Activated CD8-positive, alpha-beta T cell treated with anti-CD3 and anti-CD28 coated beads, Interleukin-2, amount 10 ng/mL, durations not matched to agents 7 days and 5 days (primary cell): ENCODE results near the gene FANCL. TPM values are rescaled to one million over a fixed set of nuclear protein-coding genes. Genes with fewer than 3 reads are reported as not detected.

ENCODE experiments used
- ATAC-seq: fragments of 150-1000 bp; cut with Tn5 transposase; one replicate; pipeline ENCODE4 v1.10.0; 2021; ENCODE audit warnings: moderate library complexity
- CTCF ChIA-PET: fragments of 350-600 bp; sonication (Branson Sonifier 250); formaldehyde crosslinking; loops from one replicate; lab custom pipeline; 2021; ENCODE audit warnings: antibody characterized with exemption; lab: Charles Lee
- POLR2A ChIA-PET: fragments of 350-600 bp; sonication (Branson Sonifier 250); formaldehyde crosslinking; loops from one replicate; lab custom pipeline; 2021; ENCODE audit warnings: antibody characterized with exemption; lab: Charles Lee
- DNase-seq: peaks from one replicate; pipeline ENCODE4 v3.0.0-alpha.2; 2020
- H3K27ac Mint-ChIP-seq: one replicate; pipeline ENCODE4 v1.8.0; 2021; ENCODE audit warnings: mild to moderate bottlenecking, mixed read lengths
- H3K27me3 Mint-ChIP-seq: one replicate; pipeline ENCODE4 v1.8.0; 2021; ENCODE audit warnings: low read depth, mixed read lengths
- H3K36me3 Mint-ChIP-seq: one replicate; pipeline ENCODE4 v1.8.0; 2021; ENCODE audit warnings: low read depth, mixed read lengths
- H3K4me1 Mint-ChIP-seq: one replicate; pipeline ENCODE4 v1.8.0; 2021; ENCODE audit warnings: low read depth, mixed read lengths
- H3K4me3 Mint-ChIP-seq: one replicate; pipeline ENCODE4 v1.8.0; 2021; ENCODE audit warnings: mild to moderate bottlenecking, mixed read lengths
- H3K9me3 Mint-ChIP-seq: one replicate; pipeline ENCODE4 v1.8.0; 2022; ENCODE audit warnings: mixed read lengths; ENCODE audit not compliant: insufficient read depth
- total RNA-seq, 2 experiments: library from RNA; stranded (reverse); gene quantifications; one replicate each; pipeline ENCODE4 v1.2.3, GENCODE V29; 2021

FANCL gene
- total RNA-seq, 2 experiments from 2014 or later, result 16.6 to 19.2 TPM

DNA sequence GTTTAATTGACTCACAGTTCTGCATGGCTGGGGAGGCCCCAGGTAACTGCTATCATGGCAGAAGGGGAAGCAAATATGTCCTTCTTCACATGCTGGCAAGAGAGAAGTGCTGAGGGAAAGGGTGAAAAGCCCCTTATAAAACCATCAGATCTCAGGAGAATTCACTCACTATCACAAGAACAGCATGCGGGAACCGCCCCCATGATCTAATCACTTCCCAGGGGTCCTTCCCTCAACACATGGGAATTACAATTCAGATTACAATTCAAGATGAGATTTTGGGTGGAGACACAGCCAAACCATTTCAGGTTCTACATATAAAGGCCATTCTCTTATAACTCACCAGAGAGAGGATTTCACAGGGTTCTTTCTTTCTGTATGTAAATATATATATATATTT, 131.6 kb downstream of the FANCL start:
- H3K4me3 Mint-ChIP-seq, result no peak overlapping the region
- DNase-seq, result no peak
- H3K9me3 Mint-ChIP-seq, result no peaks in the 10 kb centered on the region
- H3K27ac Mint-ChIP-seq, result no peak overlapping the region
- ChIA-PET CTCF (no interaction called here), POLR2A (no interaction called here)
- ATAC-seq, result no peak
- no peaks in the 10 kb centered on the region for H3K27me3 Mint-ChIP-seq
- H3K36me3 Mint-ChIP-seq, result peaks cover 9% of the 10 kb centered on the region
- H3K4me1 Mint-ChIP-seq, result no peaks in the 10 kb centered on the region

Other genes starting within 250 kb of the FANCL start
- 10 to 100 TPM; 24.1 to 26.0 TPM for gene VRK2, start 194.5 kb downstream of the FANCL start, total RNA-seq